Activated gamma-delta T cell treated with Interleukin-2 at 50 U/mL for 16 hours (primary cell): Measurements from ENCODE around the gene NXPE4.
"Not testable (repeated sequence)": the region's sequence is repeated elsewhere in the genome, so short reads cannot be mapped to it uniquely, and the experiment has no call there.

Experiments used
- DNase-seq: peaks from one replicate; pipeline ENCODE4 v3.0.0-alpha.2; 2020

NXPE4 gene

GRCh38 chr11:114610550-114610949 lies 15.0 kb upstream of the NXPE4 start:
- no peak for DNase-seq

GRCh38 chr11:114609429-114609828 lies 13.8 kb upstream of the NXPE4 start:
- DNase-seq = no peak

- not testable (repeated sequence) for DNase-seq
Observed at GRCh38 chr11:114608605-114609004, 13.0 kb upstream of the NXPE4 start.

- DNase-seq = no peak
Observed at GRCh38 chr11:114607753-114608459, 12.3 kb upstream of the NXPE4 start.

- DNase-seq = not testable (repeated sequence)
Observed at GRCh38 chr11:114606802-114607075, 11.2 kb upstream of the NXPE4 start.

GRCh38 chr11:114606003-114606801 lies 10.6 kb upstream of the NXPE4 start:
- DNase-seq = no peak

- DNase-seq = no peak
Observed at GRCh38 chr11:114605370-114605769, 9.8 kb upstream of the NXPE4 start.

- no peak for DNase-seq
Observed at GRCh38 chr11:114604886-114605285, 9.3 kb upstream of the NXPE4 start.

GRCh38 chr11:114604179-114604813 lies 8.7 kb upstream of the NXPE4 start:
- DNase-seq = no peak

GRCh38 chr11:114603151-114603550 lies 7.6 kb upstream of the NXPE4 start:
- not testable (repeated sequence) for DNase-seq

GRCh38 chr11:114598461-114598860 lies 2.9 kb upstream of the NXPE4 start:
- no peak for DNase-seq

GRCh38 chr11:114596175-114596919 lies 761 bp upstream of the NXPE4 start:
- DNase-seq = no peak

GRCh38 chr11:114594703-114595102 lies 883 bp downstream of the NXPE4 start:
- DNase-seq = no peak

GRCh38 chr11:114587398-114587953 lies 8.1 kb downstream of the NXPE4 start:
- DNase-seq = no peak

- DNase-seq = no peak
Observed at GRCh38 chr11:114586797-114587196, 8.8 kb downstream of the NXPE4 start.

GRCh38 chr11:114571712-114572111 lies 23.9 kb downstream of the NXPE4 start:
- DNase-seq = no peak

GRCh38 chr11:114569801-114570200 lies 25.8 kb downstream of the NXPE4 start:
- no peak for DNase-seq

GRCh38 chr11:114566276-114566675 lies 29.3 kb downstream of the NXPE4 start:
- no peak for DNase-seq

- no peak for DNase-seq
Observed at GRCh38 chr11:114564831-114565230, 30.8 kb downstream of the NXPE4 start.

GRCh38 chr11:114563077-114563476 lies 32.5 kb downstream of the NXPE4 start:
- DNase-seq = no peak

GRCh38 chr11:114562166-114562916 lies 33.2 kb downstream of the NXPE4 start:
- no peak for DNase-seq
